CD4-positive, alpha-beta T cell treated with Interleukin-2 at 100 ng/mL for 4 hours (primary cell): ENCODE results near the gene SNX30.

Source experiments
- DNase-seq: peaks from one replicate; pipeline ENCODE4 v3.0.0-alpha.2; 2020; ENCODE audit warnings: low spot score

SNX30 gene

GRCh38 chr9:112783551-112783954 lies 33.0 kb downstream of the SNX30 start:
- no peak for DNase-seq

- no peak for DNase-seq
Observed at GRCh38 chr9:112784020-112784785, 33.6 kb downstream of the SNX30 start.

- no peak for DNase-seq
Observed at GRCh38 chr9:112785986-112786385, 35.4 kb downstream of the SNX30 start.

GRCh38 chr9:112786829-112787520 lies 36.4 kb downstream of the SNX30 start:
- DNase-seq = no peak

- DNase-seq = no peak
Observed at GRCh38 chr9:112787978-112788377, 37.4 kb downstream of the SNX30 start.

- no peak for DNase-seq
Observed at GRCh38 chr9:112789473-112789872, 38.9 kb downstream of the SNX30 start.

GRCh38 chr9:112789891-112790774 lies 39.6 kb downstream of the SNX30 start:
- no peak for DNase-seq

GRCh38 chr9:112792670-112793069 lies 42.1 kb downstream of the SNX30 start:
- DNase-seq = no peak

GRCh38 chr9:112793213-112793810 lies 42.8 kb downstream of the SNX30 start:
- DNase-seq = peak; percentile 83

GRCh38 chr9:112794731-112795130 lies 44.2 kb downstream of the SNX30 start:
- no peak for DNase-seq

- no peak for DNase-seq
Observed at GRCh38 chr9:112795921-112796320, 45.4 kb downstream of the SNX30 start.

- DNase-seq = no peak
Observed at GRCh38 chr9:112796485-112796884, 45.9 kb downstream of the SNX30 start.

GRCh38 chr9:112809351-112809848 lies 58.8 kb downstream of the SNX30 start:
- DNase-seq = no peak

GRCh38 chr9:112809906-112810305 lies 59.3 kb downstream of the SNX30 start:
- DNase-seq = no peak

GRCh38 chr9:112810696-112811490 lies 60.3 kb downstream of the SNX30 start:
- DNase-seq = no peak

- no peak for DNase-seq
Observed at GRCh38 chr9:112811518-112811917, 61.0 kb downstream of the SNX30 start.

GRCh38 chr9:112815868-112816267 lies 65.3 kb downstream of the SNX30 start:
- no peak for DNase-seq

GRCh38 chr9:112817860-112818203 lies 67.3 kb downstream of the SNX30 start:
- no peak for DNase-seq

- DNase-seq = peak; percentile 10
Observed at GRCh38 chr9:112819635-112820496, 69.3 kb downstream of the SNX30 start.

GRCh38 chr9:112820881-112821280 lies 70.3 kb downstream of the SNX30 start:
- DNase-seq = no peak
